Measurements from ENCODE around the gene COL27A1.

Gene COL27A1

DNA sequence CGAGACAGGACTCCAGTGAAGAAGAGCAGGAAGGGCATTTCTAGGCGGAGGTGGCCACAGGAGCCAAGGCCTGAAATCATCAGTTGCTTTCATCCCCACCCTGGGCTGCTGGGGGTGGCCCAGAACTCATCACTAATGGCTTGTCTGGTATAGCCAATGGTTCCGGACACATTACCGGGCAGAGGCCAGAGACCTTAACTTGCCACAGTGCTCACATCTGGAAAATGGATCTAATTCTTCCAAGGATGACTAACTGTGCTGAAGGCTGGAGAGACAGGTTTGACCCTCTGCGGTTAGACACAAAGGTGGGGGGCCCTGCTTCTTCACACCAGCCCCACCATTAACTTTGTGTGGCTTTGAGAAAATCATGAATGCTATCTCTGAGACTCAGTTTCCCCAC lies 6.2 kb upstream of the COL27A1 start:
- in situ Hi-C loops (cut with MboI; ENCODE audit: low sequenced_read_pairs, unreplicated experiment) = no loop called here
- TF ChIP-seq, protein P1, sequence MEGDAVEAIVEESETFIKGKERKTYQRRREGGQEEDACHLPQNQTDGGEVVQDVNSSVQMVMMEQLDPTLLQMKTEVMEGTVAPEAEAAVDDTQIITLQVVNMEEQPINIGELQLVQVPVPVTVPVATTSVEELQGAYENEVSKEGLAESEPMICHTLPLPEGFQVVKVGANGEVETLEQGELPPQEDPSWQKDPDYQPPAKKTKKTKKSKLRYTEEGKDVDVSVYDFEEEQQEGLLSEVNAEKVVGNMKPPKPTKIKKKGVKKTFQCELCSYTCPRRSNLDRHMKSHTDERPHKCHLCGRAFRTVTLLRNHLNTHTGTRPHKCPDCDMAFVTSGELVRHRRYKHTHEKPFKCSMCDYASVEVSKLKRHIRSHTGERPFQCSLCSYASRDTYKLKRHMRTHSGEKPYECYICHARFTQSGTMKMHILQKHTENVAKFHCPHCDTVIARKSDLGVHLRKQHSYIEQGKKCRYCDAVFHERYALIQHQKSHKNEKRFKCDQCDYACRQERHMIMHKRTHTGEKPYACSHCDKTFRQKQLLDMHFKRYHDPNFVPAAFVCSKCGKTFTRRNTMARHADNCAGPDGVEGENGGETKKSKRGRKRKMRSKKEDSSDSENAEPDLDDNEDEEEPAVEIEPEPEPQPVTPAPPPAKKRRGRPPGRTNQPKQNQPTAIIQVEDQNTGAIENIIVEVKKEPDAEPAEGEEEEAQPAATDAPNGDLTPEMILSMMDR (IDR thresholded peaks at IDR 0.05; ENCODE audit: borderline replicate concordance, control extremely low read depth, extremely low read depth, insufficient read depth, missing control alignments) = no peak
- DNase-seq (ENCODE audit: low spot score) = no peak

DNA sequence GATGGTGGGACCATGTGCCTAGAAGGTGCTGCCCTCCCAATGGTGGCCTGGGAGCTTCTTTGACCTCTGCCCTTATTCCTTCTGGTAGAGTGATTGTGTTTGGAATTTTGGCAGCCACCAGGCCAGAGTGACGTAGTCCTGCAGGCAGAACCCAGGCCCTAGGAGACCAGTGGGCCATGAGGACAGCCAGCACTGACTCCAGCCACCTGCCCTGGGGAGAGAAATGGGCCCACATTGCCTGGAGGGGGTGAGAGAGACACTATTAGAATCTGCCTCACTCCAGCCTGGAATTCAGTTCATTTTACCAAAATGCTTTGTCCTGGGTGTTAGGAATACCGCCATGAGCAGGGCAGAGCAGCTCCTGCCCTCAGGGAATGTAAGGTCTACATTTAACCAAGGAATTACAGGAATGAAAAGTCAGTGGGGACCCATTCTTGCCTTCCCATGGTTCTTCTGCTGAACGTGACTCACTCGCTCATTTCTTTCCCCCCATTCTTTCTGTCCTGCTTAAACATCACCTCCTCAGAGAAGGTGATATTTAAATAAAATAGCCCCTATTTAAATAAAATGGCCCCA lies 5.5 kb upstream of the COL27A1 start:
- no peak for DNase-seq (ENCODE audit: low spot score)
- in situ Hi-C loops (cut with MboI; ENCODE audit: low sequenced_read_pairs, unreplicated experiment) = loop anchor here (10.0 kb wide), 1 partner anchor 135 kb away; no protein-coding TSS in a partner anchor
- TF ChIP-seq, protein P1 (IDR thresholded peaks at IDR 0.05; ENCODE audit: borderline replicate concordance, control extremely low read depth, extremely low read depth, insufficient read depth, missing control alignments) = no peak

DNA sequence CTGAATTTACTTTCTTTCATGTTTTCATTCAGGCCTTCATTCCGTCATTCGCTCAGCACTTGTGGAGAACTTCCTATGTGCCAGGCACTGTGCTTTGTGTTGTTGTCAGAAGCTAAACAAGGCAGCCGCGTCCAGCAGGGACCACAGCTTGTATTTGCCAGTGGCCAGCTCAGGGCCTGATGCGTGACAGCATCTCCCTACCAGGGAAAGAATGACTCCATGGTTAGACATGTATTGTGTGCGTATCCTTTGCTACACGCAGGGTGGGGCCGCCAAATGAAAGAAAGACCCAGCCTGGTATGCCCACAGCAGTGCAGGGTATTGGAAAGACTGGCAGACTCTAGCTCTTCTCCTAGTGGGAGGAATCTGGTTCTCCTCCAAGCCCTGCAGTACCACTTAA lies 4.7 kb upstream of the COL27A1 start:
- TF ChIP-seq, protein P1 (IDR thresholded peaks at IDR 0.05; ENCODE audit: borderline replicate concordance, control extremely low read depth, extremely low read depth, insufficient read depth, missing control alignments) = no peak
- no peak for DNase-seq (ENCODE audit: low spot score)
- in situ Hi-C loops (cut with MboI; ENCODE audit: low sequenced_read_pairs, unreplicated experiment) = loop anchor here (10.0 kb wide), 1 partner anchor 134 kb away; no protein-coding TSS in a partner anchor

DNA sequence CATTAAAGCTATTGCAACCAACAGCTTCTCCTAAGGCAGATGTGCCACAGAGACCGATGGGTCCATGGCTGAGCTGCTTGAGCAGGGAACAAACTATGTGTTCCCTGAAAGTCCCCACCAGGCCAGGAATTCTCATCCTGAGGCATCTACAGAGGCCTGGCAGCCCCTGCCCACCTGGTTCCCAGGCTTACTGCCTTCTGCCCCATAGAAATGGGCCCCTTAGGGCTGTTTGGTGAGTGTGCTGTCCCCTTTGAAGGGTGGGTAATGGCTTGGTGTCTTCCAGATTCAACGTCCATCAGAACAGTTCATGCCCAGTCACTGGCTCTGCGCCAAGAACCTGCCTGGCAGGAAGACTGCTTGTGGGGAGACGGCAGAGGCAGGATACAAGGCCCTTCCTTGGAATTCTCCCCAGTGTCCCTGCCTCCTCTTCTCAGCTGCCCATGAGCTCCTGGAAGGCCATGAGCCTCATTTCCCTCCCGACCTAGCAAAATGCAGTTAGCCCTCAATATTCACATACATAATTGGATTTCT lies 3.8 kb upstream of the COL27A1 start:
- in situ Hi-C loops (cut with MboI; ENCODE audit: low sequenced_read_pairs, unreplicated experiment) = loop anchor here (10.0 kb wide), 1 partner anchor 133 kb away; no protein-coding TSS in a partner anchor
- DNase-seq (ENCODE audit: low spot score) = no peak
- TF ChIP-seq, protein P1 (IDR thresholded peaks at IDR 0.05; ENCODE audit: borderline replicate concordance, control extremely low read depth, extremely low read depth, insufficient read depth, missing control alignments) = no peak

DNA sequence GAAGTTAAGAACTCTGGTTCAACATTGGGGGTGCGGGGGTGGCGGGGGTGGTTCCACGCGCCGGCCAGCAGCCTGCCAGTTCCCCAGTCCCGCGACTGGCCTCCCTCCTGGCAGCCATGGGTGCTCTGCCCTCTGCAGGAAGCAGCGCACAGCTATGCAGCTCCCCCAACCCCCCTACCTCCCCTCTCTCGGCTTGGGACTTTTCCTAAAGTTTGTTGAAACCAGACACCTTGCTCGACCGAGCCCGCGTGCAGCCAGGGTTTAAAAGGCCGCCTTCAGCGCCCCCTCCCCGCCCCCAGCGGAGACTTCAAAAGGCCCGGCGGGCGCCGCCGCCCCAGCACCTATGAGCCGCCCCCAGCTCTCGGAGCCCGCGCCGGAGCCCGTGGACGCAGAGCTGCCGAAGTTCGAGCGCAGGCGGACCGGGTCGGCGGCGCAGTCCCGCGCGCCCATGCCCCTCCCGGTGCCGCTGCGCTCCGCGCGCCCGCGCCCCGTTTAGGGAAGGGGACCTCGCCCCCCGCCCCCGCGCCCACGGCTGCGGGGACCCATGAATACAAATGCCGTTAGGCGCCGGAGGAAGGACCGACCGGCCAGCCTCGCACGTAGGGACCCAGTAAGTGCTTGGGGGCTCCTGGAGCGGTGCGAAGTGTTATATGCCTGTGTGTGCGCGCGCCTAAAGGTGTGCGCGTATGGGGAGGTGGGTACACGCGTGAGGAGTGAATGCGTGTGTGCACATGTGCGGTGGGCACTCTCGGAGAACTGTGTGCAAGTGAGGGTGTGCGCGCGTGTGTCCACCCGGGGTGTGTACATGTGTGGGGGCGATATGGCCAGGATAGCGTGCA lies 1.4 kb upstream of the COL27A1 start:
- in situ Hi-C loops (cut with MboI; ENCODE audit: low sequenced_read_pairs, unreplicated experiment) = loop anchor here (10.0 kb wide), 1 partner anchor 131 kb away; no protein-coding TSS in a partner anchor
- no peak for DNase-seq (ENCODE audit: low spot score)
- TF ChIP-seq, protein P1 (IDR thresholded peaks at IDR 0.05; ENCODE audit: borderline replicate concordance, control extremely low read depth, extremely low read depth, insufficient read depth, missing control alignments) = no peak

DNA sequence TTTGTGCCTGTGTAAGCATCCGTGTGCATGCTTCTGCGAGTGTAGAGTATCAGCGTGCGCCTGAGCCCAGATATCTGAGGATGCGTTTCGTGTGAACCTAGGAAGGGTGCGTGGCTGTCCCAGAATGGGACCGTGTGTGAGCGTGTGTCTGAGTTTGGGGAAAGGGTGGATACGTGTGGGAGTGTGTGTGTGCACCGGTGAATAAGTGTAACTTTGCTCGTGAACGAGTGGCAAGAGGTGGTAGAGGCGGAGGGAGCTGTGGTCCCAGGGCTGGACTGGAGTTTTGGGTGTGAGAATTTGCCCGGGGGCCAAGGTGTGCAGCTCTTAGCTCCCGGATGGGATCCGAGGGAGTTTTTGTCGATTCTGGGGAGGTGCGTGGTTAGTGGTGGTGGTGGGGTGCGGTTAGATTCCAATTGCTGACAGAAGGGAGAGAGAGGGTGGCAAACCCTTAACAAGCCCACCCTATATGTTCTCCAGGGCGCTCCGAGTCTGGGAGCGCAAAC lies 686 bp upstream of the COL27A1 start:
- in situ Hi-C loops (cut with MboI; ENCODE audit: low sequenced_read_pairs, unreplicated experiment) = loop anchor here (10.0 kb wide), 1 partner anchor 130 kb away; no protein-coding TSS in a partner anchor
- TF ChIP-seq, protein P1 (IDR thresholded peaks at IDR 0.05; ENCODE audit: borderline replicate concordance, control extremely low read depth, extremely low read depth, insufficient read depth, missing control alignments) = no peak
- DNase-seq (ENCODE audit: low spot score) = no peak
